PC-3 (cell line): ENCODE results near the gene SEC16A. TPM values are rescaled to one million over a fixed set of nuclear protein-coding genes. Genes with fewer than 3 reads are reported as not detected.

Source experiments
- ATAC-seq: fragments of 200-7000 bp; cut with Tn5 transposase; 2 replicates; pipeline ENCODE4 v1.9.1; 2020; ENCODE audit warnings: mild to moderate bottlenecking, moderate library complexity
- BruUV-seq: library from RNA; stranded (reverse); fragments of 400-500 nt; replicated peaks from 2 replicates; lab custom pipeline; 2021; lab: Mats Ljungman, UMichigan
- CTCF ChIA-PET: fragments of 300-600 bp; sonication (Branson Sonifier 250); formaldehyde crosslinking; loops from one replicate; lab custom pipeline; 2022; ENCODE audit warnings: antibody characterized with exemption; lab: Charles Lee
- POLR2A ChIA-PET: fragments of 300-600 bp; sonication (Branson Sonifier 250); formaldehyde crosslinking; loops from one replicate; lab custom pipeline; 2022; ENCODE audit warnings: antibody characterized with exemption; ENCODE audit not compliant: unreplicated experiment; lab: Charles Lee
- DNase-seq: peaks from one replicate; pipeline ENCODE4 v3.0.0-alpha.2; 2015
- H2AFZ ChIP-seq: fragments of 300-600 bp; sonication (generic); 2 replicates; pipeline ENCODE4 v1.6.0; 2016; ENCODE audit warnings: antibody characterized with exemption, low read length
- H3F3A ChIP-seq: fragments of 300-600 bp; sonication (generic); one replicate; pipeline ENCODE4 v1.6.0; 2017; ENCODE audit warnings: antibody characterized with exemption, low read length, control low read depth, mild to moderate bottlenecking; ENCODE audit not compliant: unreplicated experiment
- H3K27ac ChIP-seq: fragments of 300-600 bp; sonication (generic); 2 replicates; pipeline ENCODE4 v1.5.1; 2016; ENCODE audit warnings: mild to moderate bottlenecking, low read length
- H3K27me3 ChIP-seq: fragments of 300-600 bp; sonication (generic); 2 replicates; pipeline ENCODE4 v1.6.1; 2016; ENCODE audit warnings: low read length, mixed read lengths
- H3K36me3 ChIP-seq: fragments of 300-600 bp; sonication (generic); 2 replicates; pipeline ENCODE4 v1.6.1; 2016; ENCODE audit warnings: low read depth, mixed run types, low read length, mixed read lengths
- H3K4me1 ChIP-seq: fragments of 300-600 bp; sonication (generic); 2 replicates; pipeline ENCODE4 v1.5.1; 2016; ENCODE audit warnings: low read length; ENCODE audit not compliant: insufficient read depth
- H3K4me2 ChIP-seq: fragments of 300-600 bp; sonication (generic); 2 replicates; pipeline ENCODE4 v1.6.0; 2016; ENCODE audit warnings: low read length
- H3K4me3 ChIP-seq: fragments of 300-600 bp; sonication (generic); 2 replicates; pipeline ENCODE4 v1.5.1; 2016; ENCODE audit warnings: mild to moderate bottlenecking, low read length, mixed read lengths
- H3K79me2 ChIP-seq: fragments of 300-600 bp; sonication (generic); 2 replicates; pipeline ENCODE4 v1.6.1; 2017; ENCODE audit warnings: low read length, mixed read lengths
- H3K9ac ChIP-seq: fragments of 300-600 bp; sonication (generic); 2 replicates; pipeline ENCODE4 v1.6.0; 2016; ENCODE audit warnings: mild to moderate bottlenecking, low read length
- H3K9me2 ChIP-seq: fragments of 300-600 bp; sonication (generic); replicated peaks from 2 replicates; pipeline ENCODE4 v1.6.1; 2016; ENCODE audit warnings: mixed run types, low read length, mixed read lengths
- H3K9me3 ChIP-seq: fragments of 300-600 bp; sonication (generic); 2 replicates; pipeline ENCODE4 v1.6.1; 2016; ENCODE audit warnings: low read length, mixed read lengths
- H4K20me1 ChIP-seq: fragments of 300-600 bp; sonication (generic); 2 replicates; pipeline ENCODE4 v1.6.1; 2016; ENCODE audit warnings: low read length, mixed read lengths
- EZH2 ChIP-seq: fragments of 300-600 bp; sonication (generic); IDR thresholded peaks from one replicate; pipeline ENCODE4 v1.6.1; 2017; ENCODE audit warnings: antibody characterized with exemption, mild to moderate bottlenecking, low read length; ENCODE audit not compliant: unreplicated experiment
- EZH2phosphoT487 ChIP-seq: fragments of 300-600 bp; sonication (generic); IDR thresholded peaks from 2 replicates; pipeline ENCODE4 v1.6.1; 2018; ENCODE audit warnings: mild to moderate bottlenecking, antibody characterized with exemption, low read length, borderline replicate concordance
- intact Hi-C: fragments of 100-400 bp; cut with micrococcal nuclease; formaldehyde crosslinking; loops from 2 replicates; pipeline ENCODE4 v1.9.0; 2023
- total RNA-seq: library from RNA; depleted of rRNA; stranded (reverse); fragments of >200 nt; gene quantifications from 2 replicates; pipeline ENCODE4 v1.2.3, GENCODE V29; 2014
- TF ChIP-seq, protein P1 (sequence below): fragments of 300-600 bp; sonication (generic); conservative IDR thresholded peaks from 2 replicates; pipeline ENCODE4 v1.5.1; 2017; ENCODE audit warnings: antibody characterized with exemption, low read depth, mild to moderate bottlenecking, low read length

SEC16A gene
- total RNA-seq, 1 experiment from 2014 or later, result 28.3 TPM

DNA sequence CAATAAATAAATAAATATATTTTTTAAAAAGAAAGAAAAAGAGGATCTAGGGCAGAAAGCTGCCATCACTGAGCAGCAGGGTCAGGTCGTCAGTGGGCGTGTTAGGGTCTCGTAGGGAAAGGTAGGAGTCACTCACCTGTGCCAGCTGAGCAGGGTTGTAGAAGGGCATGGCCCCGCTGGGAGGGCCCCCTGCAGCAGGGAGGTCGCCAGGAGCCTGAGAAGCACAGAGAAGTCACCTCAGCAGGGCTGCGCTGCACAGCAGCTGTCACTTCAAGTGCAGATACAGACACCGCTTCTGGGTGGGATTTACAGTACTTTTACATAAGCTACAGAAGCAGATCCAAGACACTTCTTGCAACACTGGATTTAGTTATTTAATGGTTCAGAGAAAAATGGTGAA lies 39.2 kb downstream of the SEC16A start:
- peaks cover 4% of the 10 kb centered on the region; the same call in 1 of the 2 replicates for H3K36me3 ChIP-seq

DNA sequence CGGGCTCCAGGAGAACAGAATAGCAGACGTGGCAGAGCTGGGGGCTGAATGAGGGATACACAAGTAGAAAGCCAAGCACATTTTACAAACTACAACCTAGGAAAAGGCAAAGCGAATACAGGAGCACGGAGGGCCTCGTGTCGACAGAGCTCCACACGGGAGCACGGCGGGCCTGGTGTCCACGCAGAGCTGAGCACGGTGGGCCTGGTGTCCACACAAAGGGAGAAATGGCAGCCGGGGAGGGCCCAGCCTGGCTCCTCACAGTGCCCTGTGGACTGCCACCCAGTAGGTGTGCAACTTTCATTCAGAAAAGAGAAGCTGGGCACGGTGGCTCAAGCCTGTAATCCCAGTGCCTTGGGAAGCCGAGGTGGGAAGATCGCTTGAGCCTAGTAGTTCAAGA lies 39.8 kb downstream of the SEC16A start:
- TF ChIP-seq EZH2, result no peak
- TF ChIP-seq, protein P1, sequence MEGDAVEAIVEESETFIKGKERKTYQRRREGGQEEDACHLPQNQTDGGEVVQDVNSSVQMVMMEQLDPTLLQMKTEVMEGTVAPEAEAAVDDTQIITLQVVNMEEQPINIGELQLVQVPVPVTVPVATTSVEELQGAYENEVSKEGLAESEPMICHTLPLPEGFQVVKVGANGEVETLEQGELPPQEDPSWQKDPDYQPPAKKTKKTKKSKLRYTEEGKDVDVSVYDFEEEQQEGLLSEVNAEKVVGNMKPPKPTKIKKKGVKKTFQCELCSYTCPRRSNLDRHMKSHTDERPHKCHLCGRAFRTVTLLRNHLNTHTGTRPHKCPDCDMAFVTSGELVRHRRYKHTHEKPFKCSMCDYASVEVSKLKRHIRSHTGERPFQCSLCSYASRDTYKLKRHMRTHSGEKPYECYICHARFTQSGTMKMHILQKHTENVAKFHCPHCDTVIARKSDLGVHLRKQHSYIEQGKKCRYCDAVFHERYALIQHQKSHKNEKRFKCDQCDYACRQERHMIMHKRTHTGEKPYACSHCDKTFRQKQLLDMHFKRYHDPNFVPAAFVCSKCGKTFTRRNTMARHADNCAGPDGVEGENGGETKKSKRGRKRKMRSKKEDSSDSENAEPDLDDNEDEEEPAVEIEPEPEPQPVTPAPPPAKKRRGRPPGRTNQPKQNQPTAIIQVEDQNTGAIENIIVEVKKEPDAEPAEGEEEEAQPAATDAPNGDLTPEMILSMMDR, result no peak
- TF ChIP-seq EZH2phosphoT487, result no peak
- no peaks in the 10 kb centered on the region for H3K9me3 ChIP-seq
- ATAC-seq, result no peak
- peaks cover 4% of the 10 kb centered on the region; the same call in 1 of the 2 replicates for H3K36me3 ChIP-seq
- ChIA-PET CTCF (no interaction called here), POLR2A (no interaction called here)
- no peak overlapping the region for H3K4me2 ChIP-seq
- H3F3A ChIP-seq, result no peaks in the 10 kb centered on the region
- no peaks in the 10 kb centered on the region for H4K20me1 ChIP-seq
- intact Hi-C loops, result no loop called here
- H3K27ac ChIP-seq, result no peak overlapping the region
- H3K4me1 ChIP-seq, result no peaks in the 10 kb centered on the region; the same call in 1 of the 2 replicates
- H2AFZ ChIP-seq, result no peak overlapping the region
- DNase-seq, result no peak
- H3K9ac ChIP-seq, result no peak overlapping the region
- no TSS peak for BruUV-seq
- peaks cover 14% of the 10 kb centered on the region for H3K79me2 ChIP-seq
- no peaks in the 10 kb centered on the region for H3K27me3 ChIP-seq
- H3K9me2 ChIP-seq, result no peaks in the 10 kb centered on the region
- no peak overlapping the region for H3K4me3 ChIP-seq

More for the DNA sequence above, 39.2 kb downstream of the SEC16A start:
- no peak for DNase-seq
- Histone ChIP-seq H3K79me2 (peaks cover 8% of the 10 kb centered on the region), H3K9me2 (no peaks in the 10 kb centered on the region), H3K9ac (no peak overlapping the region), H3K27me3 (no peaks in the 10 kb centered on the region), H2AFZ (no peak overlapping the region), H3K4me1 (no peaks in the 10 kb centered on the region; the same call in 1 of the 2 replicates), H3K27ac (no peak overlapping the region), H3K4me2 (no peak overlapping the region), H4K20me1 (no peaks in the 10 kb centered on the region), H3K4me3 (no peak overlapping the region), H3K9me3 (no peaks in the 10 kb centered on the region), H3F3A (no peaks in the 10 kb centered on the region)
- intact Hi-C loops, result no loop called here
- POLR2A ChIA-PET, result no interaction called here
- no TSS peak for BruUV-seq
- ATAC-seq, result no peak
- CTCF ChIA-PET, result no interaction called here
- no peak for TF ChIP-seq EZH2phosphoT487
- no peak for TF ChIP-seq EZH2
- TF ChIP-seq, protein P1, result no peak

DNA sequence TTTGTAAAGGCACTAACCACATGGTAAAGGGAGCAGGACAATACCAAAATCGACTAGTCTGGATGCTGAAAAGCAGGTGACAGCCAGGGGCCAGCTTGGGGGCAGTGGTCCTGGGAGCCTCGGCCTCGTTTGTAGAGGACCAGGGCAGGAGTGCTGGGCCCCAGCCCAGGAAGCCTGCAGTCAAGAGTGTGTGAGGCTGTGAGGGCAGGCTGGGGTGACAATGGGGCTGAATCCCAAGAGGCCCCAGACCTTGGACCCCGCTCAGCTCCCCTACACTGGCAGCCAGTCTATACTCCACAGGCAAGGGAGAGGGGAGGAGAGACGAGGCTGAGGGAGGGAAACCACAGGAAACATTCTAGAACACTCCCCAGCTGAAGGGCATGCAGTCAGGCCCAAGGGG lies 40.6 kb downstream of the SEC16A start:
- Histone ChIP-seq H3K27ac (no peak overlapping the region), H2AFZ (no peak overlapping the region), H3K4me3 (no peak overlapping the region), H3K9me2 (no peaks in the 10 kb centered on the region), H3K36me3 (peaks cover 4% of the 10 kb centered on the region; the same call in 1 of the 2 replicates), H4K20me1 (0 out of 2 replicates have a peak, but pooled peaks cover 4% of the 10 kb centered on the region), H3K4me1 (peaks cover 8% of the 10 kb centered on the region), H3K4me2 (no peak overlapping the region), H3K9me3 (no peaks in the 10 kb centered on the region), H3K79me2 (peaks cover 22% of the 10 kb centered on the region), H3F3A (no peaks in the 10 kb centered on the region), H3K9ac (no peak overlapping the region), H3K27me3 (no peaks in the 10 kb centered on the region)
- no TSS peak for BruUV-seq
- intact Hi-C loops, result no loop called here
- no peak for ATAC-seq
- POLR2A ChIA-PET, result no interaction called here
- TF ChIP-seq EZH2, result no peak
- TF ChIP-seq, protein P1, result no peak
- TF ChIP-seq EZH2phosphoT487, result no peak
- no peak for DNase-seq
- CTCF ChIA-PET, result no interaction called here
